GM21515 (cell line): ENCODE data around the gene KIRREL2.

Experiments used
- ATAC-seq: cut with Tn5 transposase; IDR thresholded peaks from one replicate; pipeline ENCODE4 v1.9.1; 2021; ENCODE audit not compliant: unreplicated experiment

The KIRREL2 gene

GRCh38 chr19:35913589-35913988, 56.9 kb downstream of the KIRREL2 start:
- ATAC-seq = no peak

- no peak for ATAC-seq
Measured at GRCh38 chr19:35915443-35915842, 58.7 kb downstream of the KIRREL2 start.
